Progenitor cell of endocrine pancreas (in vitro differentiated cells): ENCODE results near the gene UBR4. TPM values are rescaled to one million over a fixed set of nuclear protein-coding genes. Genes with fewer than 3 reads are reported as not detected.

Experiments
- DNase-seq: peaks from one replicate; pipeline ENCODE4 v3.0.0; 2021; ENCODE audit warnings: low spot score; ENCODE audit not compliant: unreplicated experiment
- H3K27ac Mint-ChIP-seq: 2 replicates; pipeline ENCODE4 v1.8.0; 2021; ENCODE audit warnings: mild to moderate bottlenecking, moderate library complexity, mixed read lengths
- H3K27me3 Mint-ChIP-seq: 2 replicates; pipeline ENCODE4 v1.8.0; 2021; ENCODE audit warnings: mixed read lengths
- H3K36me3 Mint-ChIP-seq: 2 replicates; pipeline ENCODE4 v1.8.0; 2022; ENCODE audit warnings: mixed read lengths; ENCODE audit not compliant: insufficient read depth
- H3K4me1 Mint-ChIP-seq: 2 replicates; pipeline ENCODE4 v1.8.0; 2021; ENCODE audit warnings: low read depth, mixed read lengths
- H3K4me3 Mint-ChIP-seq: 2 replicates; pipeline ENCODE4 v1.8.0; 2021; ENCODE audit warnings: low read depth, mild to moderate bottlenecking, moderate library complexity, mixed read lengths
- H3K9me3 Mint-ChIP-seq: 2 replicates; pipeline ENCODE4 v1.8.0; 2021; ENCODE audit warnings: low read depth, mixed read lengths
- CTCF ChIP-seq: fragments of 200-600 bp; sonication (generic); IDR thresholded peaks from one replicate; pipeline ENCODE4 v1.5.0; 2021; ENCODE audit warnings: antibody characterized with exemption, mild to moderate bottlenecking; ENCODE audit not compliant: unreplicated experiment
- total RNA-seq: library from RNA; stranded (reverse); gene quantifications from 2 replicates; pipeline ENCODE4 v1.2.1, GENCODE V29; 2021

Gene UBR4
- total RNA-seq, 1 donor from 2014 or later = 155 TPM

DNA sequence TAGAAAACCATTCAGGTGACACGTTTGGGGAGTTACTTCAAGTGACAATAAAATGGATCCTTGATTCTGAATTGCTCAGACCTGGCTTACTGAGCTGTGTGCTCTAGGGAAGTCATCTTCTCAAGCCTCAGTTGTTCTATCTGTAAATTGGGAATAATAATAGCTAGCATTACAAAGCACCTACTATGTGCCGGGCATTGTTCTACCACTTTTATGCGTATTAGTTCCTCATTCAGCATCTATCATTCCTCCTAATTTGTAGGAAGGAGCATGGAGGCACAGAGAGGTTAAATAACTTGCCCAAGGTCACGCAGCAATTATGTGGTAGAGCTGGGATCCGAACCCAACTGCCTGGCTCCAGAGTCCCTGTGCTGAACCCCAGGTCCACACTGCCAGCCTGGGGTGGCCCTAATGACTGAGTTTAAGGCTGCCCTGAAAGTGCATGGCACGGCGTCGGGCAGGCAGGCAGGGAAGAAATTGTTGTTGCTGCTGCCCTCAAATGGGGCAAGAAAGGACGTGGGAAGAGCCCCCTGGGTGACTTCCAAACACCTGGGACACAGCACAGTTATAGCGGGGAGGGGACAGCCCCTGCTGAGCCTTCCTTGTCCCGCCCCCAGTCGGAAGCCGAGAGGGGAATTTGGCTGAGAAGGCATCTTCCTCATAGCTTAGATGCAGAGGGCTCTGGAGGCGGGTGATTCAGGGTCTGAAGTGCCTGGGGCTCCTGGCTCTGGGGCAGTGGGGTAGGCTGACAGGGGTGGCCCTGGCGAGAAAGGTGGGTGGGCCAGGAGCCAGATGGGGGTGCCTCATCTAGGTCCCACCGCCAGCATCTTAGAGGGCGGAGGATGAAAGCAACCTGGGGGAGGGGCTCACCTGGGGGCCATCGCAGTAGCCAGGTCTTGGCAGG is 167.1 kb downstream of the UBR4 start:
- H3K27ac Mint-ChIP-seq = no peak overlapping the region

GRCh38 chr1:19040010-19040680 is 169.9 kb downstream of the UBR4 start:
- H3K9me3 Mint-ChIP-seq = no peaks in the 10 kb centered on the region
- H3K27me3 Mint-ChIP-seq = peaks cover 19% of the 10 kb centered on the region
- no peak overlapping the region for H3K27ac Mint-ChIP-seq
- no peak for TF ChIP-seq CTCF
- no peak overlapping the region for H3K4me3 Mint-ChIP-seq
- no peaks in the 10 kb centered on the region for H3K36me3 Mint-ChIP-seq
- no peak for DNase-seq
- H3K4me1 Mint-ChIP-seq = peaks cover 7% of the 10 kb centered on the region

More for the DNA sequence above, 167.1 kb downstream of the UBR4 start:
- no peak for DNase-seq
- peaks cover 10% of the 10 kb centered on the region for H3K4me1 Mint-ChIP-seq
- H3K27me3 Mint-ChIP-seq = peaks cover 11% of the 10 kb centered on the region
- H3K4me3 Mint-ChIP-seq = no peak overlapping the region
- no peak for TF ChIP-seq CTCF
- H3K9me3 Mint-ChIP-seq = no peaks in the 10 kb centered on the region
- no peaks in the 10 kb centered on the region for H3K36me3 Mint-ChIP-seq

GRCh38 chr1:19038732-19039131 is 171.3 kb downstream of the UBR4 start:
- peaks cover 19% of the 10 kb centered on the region for H3K27me3 Mint-ChIP-seq

DNA sequence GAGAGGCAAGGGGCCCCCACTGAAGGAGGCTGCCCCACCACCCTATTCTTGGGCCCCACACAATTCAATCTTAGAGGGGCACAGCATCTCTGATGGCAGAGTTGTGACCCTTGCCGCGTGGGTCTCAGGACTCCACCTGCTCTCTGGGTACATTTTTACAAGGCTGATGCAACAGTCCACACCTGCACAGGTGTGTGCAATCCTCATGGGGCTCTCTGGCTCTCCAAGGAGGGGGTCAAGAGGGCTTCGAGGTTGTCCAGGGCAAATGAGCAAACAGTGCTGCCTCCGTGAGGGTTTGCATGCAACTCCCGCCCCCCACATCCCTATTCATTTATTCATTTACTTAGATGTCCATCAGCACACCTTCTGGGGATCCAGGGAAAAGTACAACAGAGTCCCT is 172.0 kb downstream of the UBR4 start:
- no peak for DNase-seq
- no peaks in the 10 kb centered on the region for H3K9me3 Mint-ChIP-seq
- H3K36me3 Mint-ChIP-seq = no peaks in the 10 kb centered on the region
- H3K4me1 Mint-ChIP-seq = peaks cover 7% of the 10 kb centered on the region
- no peak for TF ChIP-seq CTCF
- H3K4me3 Mint-ChIP-seq = no peak overlapping the region
- H3K27ac Mint-ChIP-seq = peak overlapping the region; percentile 69
- peaks cover 24% of the 10 kb centered on the region for H3K27me3 Mint-ChIP-seq

More at GRCh38 chr1:19038732-19039131, 171.3 kb downstream of the UBR4 start:
- no peak overlapping the region for H3K27ac Mint-ChIP-seq
- no peak for DNase-seq
- TF ChIP-seq CTCF = no peak
- H3K4me3 Mint-ChIP-seq = no peak overlapping the region
- no peaks in the 10 kb centered on the region for H3K9me3 Mint-ChIP-seq
- H3K36me3 Mint-ChIP-seq = no peaks in the 10 kb centered on the region
- peaks cover 7% of the 10 kb centered on the region for H3K4me1 Mint-ChIP-seq

- no peaks in the 10 kb centered on the region for H3K9me3 Mint-ChIP-seq
- H3K27me3 Mint-ChIP-seq = peaks cover 24% of the 10 kb centered on the region
- no peaks in the 10 kb centered on the region for H3K36me3 Mint-ChIP-seq
- no peak for TF ChIP-seq CTCF
- no peak overlapping the region for H3K4me3 Mint-ChIP-seq
- peak overlapping the region; percentile 69 for H3K27ac Mint-ChIP-seq
- peaks cover 7% of the 10 kb centered on the region for H3K4me1 Mint-ChIP-seq
- no peak for DNase-seq
These were observed 172.4 kb downstream of the UBR4 start for GRCh38 chr1:19037659-19038058.
